Inferior parietal cortex (tissue), 1 donor: ENCODE measurements around the gene PRKD1.
A peak's percentile ranks its signal among the peaks of the same experiment; 100 is the strongest.
"Not testable (repeated sequence)": the region's sequence is repeated elsewhere in the genome, so short reads cannot be mapped to it uniquely, and the experiment has no call there.

ENCODE experiments used
- DNase-seq: peaks from one replicate; pipeline ENCODE4 v3.0.0-alpha.2; 2016; ENCODE audit errors: extremely low spot score

PRKD1 gene

DNA sequence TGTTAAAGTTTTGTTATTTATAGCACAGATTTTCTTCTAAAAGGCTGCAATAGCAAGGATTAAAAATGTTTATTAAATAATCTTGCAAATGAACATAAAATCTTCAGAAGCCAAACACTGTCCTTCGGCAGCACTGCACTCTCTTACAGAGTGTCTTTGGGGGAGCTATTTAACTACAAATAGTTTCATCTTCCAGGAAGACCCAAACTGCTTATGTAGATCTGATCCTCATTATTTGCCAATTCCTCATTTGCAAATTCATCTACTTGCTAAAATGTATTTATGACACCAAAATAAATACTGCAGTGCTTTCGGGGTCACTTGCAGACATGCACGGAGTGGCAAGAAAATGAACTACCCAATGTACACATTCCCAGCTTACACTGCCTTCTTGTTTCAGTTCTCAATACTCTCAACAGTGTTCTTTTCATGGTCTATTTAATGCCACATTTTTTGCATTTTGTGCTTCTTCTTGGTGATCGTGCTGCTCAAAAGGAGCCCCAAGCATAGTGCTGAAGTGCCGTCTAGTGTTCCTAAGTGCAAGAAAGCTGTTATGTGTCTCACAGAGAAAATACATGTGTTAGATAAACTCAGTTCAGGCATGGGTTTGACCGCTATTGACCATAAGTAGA lies 128.1 kb downstream of the PRKD1 start:
- DNase-seq: no peak

DNA sequence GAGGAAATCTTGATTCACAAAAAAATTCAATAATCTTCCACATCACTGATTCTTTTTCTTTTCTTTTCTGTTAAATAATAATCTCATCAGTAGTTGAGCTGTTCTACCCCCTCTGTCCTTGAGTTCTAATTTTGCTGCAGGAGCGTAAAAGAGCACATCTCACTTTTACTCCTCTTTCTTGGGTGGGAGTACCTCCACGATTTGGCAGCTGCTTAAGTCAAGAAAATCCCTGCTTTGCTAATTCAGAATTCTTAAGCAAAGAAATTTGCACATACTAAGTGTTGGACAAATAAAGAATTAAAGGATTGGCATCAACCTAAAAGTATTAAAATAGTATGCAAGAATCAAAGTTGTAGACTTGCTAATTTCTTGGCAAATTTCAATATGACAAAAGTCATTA lies 128.8 kb downstream of the PRKD1 start:
- DNase-seq: no peak

DNA sequence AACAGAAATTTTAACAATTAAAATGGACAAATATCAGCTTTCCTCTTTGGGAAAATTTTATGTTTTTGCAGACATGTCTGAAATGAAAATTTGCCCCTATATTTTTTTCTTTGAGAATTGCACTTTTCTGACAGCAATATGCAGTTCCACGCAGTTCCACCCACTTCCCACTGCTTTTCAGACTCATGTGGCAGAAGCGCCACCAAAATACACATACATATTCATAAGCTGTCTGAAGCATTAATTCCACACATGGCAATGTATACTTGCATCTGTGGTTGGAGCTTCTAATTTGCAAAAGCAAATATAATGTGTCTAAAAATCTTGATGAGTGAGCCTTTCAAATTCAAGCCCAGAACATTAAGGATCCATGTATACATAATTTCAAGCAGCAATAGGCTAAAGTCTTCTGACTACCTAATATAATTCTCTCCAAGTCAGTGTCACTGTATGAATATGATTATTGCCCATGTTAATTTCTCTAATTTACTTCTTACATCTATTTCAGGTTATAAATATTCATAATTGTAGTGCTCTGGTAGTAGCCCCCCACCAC lies 129.5 kb downstream of the PRKD1 start:
- no peak for DNase-seq

DNA sequence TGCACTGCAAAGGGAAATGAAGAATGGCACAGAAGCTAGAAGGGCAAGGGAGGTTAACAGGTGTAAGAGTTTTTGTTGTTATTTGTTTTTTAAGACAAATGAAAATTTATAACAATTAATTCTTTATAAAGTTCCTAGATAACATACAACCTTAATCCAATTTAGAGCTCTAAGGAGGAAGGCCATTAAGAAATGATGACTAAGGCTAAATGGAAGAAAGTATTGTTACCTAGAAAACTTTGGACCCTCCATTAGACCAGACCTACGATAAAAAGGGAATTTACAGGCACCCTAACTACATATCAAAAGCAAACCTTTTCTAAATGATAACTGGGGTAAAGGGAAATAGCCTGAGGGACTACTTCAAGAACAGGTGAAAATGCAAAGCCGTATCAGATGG lies 130.8 kb downstream of the PRKD1 start:
- no peak for DNase-seq

DNA sequence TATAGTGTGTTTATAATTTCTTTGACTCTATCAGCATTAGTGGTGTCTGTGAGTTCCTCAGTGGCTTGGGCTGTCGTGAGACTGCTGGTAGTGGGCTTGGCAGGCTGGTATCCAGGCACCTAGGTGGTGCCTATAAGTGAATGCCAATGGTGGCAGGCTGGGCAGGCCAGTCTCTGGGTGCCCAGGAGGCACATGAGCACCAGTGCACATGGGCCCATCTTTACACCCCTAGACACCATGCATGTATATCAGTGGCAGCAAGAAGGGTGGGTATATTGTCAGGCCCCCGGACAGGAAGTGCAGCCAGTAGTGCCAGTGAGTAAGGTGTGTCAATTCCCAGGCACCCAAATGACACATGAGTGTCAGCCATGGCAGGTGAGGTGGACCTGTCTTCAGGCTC lies 138.2 kb downstream of the PRKD1 start:
- no peak for DNase-seq

DNA sequence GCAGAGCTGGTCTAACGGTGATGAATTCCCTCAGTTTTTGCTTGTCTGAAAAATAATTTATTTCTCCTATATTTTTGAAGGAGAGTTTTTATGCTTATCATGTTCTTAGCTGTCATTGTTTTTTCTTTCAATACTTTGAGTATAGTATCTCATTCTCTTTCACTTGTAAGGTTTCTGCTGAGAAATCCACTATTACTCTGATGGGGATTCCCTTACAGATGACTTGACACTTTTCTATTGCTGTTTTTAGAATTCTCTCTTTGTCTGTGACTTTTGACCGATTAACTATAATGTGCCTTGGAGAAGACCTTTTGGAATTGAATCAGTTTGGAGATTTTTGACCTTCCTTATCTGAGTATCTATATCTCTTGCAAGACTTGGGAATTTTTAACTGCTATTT lies 139.6 kb downstream of the PRKD1 start:
- no peak for DNase-seq

DNA sequence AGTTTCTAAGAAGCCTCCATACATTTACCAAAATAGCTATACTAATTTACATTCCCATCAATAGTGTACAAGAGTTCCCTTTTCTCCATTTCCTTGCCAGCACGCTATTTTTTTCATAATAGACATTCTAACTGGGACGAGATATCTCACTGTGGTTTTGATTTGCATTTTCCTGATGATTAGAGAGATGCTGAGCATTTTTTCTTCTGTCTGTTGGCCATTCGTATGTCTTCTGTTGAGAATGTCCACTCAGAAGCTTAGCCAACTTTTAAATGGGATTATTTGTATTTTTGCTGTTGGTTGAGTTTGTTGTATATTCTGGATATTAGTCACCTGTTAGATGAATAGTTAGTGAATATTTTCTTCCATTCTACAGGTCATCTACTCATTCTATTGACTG lies 144.1 kb downstream of the PRKD1 start:
- DNase-seq: no peak

DNA sequence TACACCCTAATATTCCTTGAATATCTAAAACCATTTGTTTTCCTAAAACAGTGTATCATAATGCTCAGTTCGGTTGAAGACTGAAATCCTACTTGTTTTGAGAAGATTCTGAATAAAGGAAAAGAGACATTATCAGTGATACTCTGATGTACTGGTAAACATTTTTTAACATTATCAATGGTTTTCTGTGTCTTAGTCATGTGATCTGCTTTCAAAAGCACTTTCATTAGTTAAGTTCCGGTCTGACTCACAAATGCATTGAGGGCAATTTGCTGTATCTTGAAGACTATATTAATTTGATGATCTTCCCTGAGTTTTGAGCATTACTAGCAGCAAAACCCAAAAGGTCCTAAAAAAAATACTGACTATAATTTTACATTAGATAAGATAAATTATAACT lies 145.6 kb downstream of the PRKD1 start:
- no peak for DNase-seq

DNA sequence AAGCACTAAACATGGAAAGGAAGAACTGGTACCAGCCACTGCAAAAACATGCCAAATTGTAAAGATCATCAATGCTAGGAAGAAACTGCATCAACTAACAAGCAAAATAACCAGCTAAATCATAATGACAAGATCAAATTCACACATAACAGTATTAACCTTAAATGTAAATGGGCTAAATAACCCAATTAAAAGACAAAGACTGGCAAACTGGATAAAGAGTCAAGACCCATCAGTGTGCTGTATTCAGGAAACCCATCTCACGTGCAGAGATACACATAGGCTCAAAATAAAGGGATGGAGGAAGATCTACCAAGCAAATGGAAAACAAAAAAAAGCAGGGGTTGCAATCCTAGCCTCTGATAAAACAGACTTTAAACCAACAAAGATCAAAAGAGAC lies 150.5 kb downstream of the PRKD1 start:
- not testable (repeated sequence) for DNase-seq

DNA sequence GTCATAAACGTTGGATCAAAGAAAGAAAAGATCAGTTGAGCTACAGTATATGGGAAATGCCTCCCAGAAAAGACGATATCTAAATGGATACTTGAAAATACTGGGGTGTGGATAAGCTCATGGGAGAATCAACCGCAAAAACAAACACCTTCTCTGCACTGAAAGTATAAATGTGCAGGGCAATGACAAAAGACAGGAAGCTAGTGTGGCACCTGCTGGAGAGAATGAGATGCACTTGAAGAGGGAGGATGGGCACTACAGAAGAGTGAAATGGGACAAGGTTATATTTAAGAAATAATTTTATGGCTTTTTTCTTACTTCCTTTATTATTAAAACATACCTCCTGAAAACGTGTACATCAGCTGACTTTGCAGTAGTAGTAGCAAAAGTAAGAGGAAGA lies 153.7 kb downstream of the PRKD1 start:
- DNase-seq: no peak

DNA sequence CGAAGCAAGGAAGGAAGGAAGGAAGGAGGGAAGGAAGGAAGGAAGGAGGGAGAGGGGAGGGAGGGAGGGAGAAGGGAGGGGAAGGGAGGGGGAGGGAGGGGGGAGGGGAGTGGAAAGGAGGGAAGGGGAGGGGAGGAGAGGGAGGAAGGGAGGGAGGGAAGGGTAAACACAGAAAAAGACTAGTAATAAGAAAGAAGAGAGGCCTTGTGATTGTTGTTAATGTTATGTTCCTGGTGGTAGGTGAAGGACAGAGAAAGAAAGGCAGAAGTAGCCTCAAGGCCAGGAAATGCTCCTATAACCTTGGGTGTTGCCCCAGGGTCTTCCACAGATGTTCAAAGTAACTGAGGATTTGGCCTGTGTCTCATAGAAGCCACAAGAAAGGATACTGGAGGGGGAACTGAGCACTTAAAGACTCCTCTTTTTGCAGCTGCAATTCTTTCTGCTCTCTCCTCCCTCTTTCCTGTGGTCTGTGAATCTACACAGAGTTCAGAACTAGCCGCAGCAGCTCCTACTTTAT lies 164.2 kb downstream of the PRKD1 start:
- DNase-seq: no peak

DNA sequence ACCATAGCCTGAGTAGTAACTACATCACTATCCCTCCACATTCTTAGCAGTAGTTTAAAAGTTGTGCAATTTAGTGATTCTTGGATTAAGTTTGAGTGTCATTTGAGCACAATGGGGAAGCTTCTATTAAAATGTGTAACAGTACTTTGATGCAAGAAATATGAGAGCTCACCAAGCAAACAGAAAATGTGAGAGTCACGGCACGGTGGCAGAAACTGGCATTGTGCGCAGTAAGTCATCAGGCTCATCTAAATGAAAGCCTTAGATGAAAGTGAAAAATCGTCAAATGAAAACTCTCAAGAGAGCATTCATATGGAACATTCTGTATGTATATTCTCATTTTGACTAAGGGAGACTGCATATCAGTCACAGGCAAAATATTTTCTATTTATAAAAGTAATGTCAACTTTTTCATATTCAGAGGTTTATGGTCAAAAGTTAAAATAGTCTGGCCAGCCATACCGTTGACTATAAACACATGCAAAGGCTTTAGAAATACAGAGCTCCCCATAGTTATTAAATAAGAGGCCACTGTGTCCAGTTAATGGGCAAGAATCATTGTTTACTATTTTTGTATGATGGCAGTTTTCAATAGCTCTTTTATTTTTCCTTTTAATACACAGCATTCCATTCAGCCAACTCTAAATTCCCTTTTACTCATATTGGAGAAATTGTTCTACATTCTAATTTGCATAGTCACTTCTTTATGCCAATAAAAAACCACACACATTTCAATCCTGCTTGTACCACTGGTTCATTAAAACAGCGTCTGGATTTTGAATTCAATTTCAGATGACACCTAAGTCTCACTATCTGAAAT lies 167.9 kb downstream of the PRKD1 start:
- peak; percentile 48 for DNase-seq

DNA sequence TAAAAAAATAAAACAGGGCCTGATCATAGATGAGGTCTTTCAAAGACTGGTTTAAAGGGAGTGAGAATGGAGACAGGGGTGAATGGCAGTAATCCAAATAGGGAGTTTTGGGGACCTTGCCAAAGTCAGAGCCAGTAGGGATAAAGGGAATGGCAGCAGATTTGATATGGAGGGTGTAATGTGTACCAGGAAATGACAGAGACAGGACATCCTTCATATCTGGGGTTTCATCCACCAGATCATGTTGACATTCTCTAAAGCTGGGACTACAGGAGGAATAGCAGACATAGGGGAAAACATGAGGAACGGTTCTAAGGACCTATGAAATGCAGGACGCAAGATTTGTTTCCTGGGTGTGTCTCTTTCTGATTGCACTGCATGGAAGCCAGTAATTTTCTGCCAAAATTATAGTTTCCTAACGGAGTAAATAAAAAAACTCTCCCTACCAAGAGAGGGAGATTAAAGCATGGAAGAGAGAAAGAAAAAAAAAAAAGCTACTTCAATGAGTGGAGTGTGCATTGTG lies 169.9 kb downstream of the PRKD1 start:
- no peak for DNase-seq

DNA sequence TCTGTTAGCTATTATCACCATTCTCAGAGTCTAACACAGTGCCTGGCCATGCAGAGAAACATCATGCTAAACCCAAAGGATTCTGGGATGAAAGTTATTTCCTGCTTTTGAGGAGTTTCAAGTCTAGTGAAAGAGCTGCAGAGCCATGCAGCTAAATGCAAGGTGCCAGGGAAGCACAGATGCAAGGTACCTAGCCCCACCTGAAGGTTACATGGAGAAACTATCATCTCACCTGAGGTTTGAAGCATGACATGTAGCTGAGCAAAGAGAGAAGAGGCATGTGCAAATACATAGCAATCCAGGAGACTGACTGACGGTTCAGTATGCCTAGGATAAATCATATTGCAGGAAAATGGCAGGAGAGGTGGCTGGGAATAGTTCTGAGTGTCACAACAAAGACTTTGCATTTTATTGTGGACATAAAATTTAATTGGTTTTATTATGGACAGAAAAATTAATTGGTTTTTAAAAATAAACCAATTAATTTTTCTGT lies 170.4 kb downstream of the PRKD1 start:
- DNase-seq: no peak

DNA sequence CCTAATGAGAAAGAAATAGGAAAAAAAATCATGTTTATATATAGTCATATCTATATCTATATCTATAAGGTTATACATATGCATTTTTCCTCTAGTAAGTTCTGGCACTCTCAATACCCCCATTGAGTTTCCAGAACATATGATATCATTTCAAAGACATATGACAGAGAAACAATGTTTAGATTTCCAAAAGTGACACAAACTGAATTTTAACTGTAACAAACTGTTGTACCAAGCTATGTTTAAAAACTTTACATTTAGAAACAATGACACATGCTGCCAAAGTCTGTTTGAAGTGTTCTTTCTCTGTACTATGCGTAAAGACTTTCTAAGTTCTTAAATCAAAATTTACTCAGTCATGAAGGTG lies 171.6 kb downstream of the PRKD1 start:
- DNase-seq: no peak

DNA sequence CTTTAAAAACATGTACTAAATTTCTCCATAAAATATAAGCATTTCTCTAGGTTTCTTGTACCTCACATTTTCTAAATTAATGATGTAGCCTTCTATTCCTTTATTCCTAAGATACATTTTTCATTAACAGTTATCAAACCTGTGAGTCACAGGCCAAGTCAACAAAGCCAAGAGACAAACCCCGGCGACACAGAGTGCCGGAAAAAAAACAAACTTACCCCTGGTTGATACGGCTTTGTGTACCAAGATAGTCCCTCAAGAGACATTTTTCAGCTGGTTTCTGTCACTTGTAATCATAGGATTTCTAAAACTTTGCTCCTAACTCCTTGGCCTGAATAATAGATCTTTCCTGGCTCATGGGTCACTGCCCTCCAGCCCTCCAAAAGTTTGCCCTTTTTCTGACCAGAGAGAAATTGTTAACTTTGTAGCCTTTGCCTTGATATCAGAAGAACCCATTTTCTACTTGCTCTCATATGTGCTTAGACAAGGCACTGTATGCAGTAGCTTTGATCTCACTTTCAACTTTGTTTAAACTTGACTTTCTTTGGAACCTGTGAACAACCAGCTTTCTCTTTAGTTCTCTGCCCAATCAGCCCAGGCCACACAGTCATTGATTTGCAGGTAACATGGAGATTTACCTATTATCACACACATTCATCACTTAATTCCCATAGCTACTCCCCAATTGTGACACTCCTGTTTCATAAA lies 172.2 kb downstream of the PRKD1 start:
- DNase-seq: no peak

DNA sequence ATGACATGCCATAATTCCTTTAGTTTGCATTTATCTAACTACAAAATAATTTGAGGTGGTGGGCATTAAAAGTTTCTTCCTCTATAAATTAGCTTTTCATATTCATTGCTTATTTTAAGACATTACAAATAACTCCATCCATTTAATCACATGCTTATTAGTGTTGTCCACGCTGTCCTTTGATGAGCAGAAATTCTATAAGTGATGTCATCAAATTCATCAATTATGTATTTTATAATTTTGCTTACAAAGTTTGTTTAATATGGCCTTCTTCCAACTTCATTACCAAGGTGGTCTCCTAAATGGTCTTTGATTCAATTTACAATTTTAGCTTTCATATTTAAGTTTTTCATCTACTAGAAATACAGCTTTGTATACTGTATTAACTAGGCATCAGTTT lies 173.5 kb downstream of the PRKD1 start:
- no peak for DNase-seq

DNA sequence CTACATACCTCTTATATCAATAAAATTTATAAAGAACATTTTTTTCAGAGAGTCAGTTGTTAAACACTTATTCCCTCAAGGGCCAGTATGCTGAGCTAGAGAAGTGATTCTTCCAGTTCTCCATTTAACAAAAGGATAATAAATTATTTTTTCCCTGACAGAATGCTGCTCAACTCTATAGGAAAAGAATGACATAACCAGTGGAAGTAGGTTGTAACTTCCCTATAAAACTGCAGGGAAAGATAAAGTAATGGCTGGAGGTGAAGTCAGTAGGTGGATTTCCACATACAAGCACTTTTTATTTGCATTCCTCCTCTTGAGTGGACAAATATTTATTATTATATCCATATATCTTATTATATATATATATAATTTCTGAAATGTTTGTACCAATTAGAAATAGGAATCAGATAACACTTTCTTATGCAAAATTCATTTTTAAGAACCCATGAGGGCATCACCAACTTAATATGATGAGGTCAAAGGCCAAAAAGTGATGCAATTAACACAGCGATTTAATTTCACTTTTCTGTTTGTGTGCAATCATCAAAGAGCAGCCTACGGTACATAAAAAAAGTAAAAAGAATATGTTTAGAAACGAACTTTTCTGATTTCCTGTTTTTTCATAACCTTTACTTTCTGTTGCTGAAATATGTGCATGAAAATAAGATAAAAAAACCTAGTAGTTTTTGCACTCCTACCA lies 175.3 kb downstream of the PRKD1 start:
- DNase-seq: no peak

DNA sequence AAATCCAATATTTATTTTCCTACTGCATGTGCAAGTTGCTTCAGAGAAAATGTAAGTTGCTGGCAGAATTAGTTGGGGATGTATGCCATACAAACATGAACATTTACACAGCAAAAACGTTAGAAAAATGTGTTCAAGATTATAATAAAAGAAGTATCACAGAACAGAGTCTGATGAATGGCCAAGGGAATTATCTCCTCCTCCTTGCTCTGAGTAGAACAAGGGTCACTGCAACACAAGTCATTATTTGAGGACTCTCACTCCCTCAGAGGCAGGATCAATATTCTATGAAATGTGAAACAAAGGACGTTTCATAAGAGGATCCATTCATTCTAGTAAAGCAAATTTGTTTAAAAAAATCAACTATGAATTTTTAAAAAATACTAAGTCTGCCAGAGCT lies 177.8 kb downstream of the PRKD1 start:
- no peak for DNase-seq

DNA sequence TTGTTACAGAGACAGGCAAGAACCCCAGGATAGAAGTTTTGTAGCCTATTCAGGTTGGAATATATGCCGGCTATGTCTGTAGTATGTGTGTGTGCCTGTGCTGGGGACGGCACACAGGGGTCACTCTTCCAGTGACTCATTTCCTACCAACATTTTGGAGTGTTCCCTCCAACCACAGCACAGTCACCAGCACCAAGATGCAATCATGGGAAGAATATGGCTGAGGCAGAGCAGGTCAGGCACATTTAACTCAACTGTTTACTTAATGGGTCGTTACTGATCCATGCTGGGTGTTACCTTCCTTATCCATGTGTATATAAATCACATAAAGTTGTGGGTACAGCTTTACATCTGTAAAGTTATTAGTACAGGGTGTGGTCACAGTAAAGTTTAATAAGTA lies 178.3 kb downstream of the PRKD1 start:
- DNase-seq: no peak

DNA sequence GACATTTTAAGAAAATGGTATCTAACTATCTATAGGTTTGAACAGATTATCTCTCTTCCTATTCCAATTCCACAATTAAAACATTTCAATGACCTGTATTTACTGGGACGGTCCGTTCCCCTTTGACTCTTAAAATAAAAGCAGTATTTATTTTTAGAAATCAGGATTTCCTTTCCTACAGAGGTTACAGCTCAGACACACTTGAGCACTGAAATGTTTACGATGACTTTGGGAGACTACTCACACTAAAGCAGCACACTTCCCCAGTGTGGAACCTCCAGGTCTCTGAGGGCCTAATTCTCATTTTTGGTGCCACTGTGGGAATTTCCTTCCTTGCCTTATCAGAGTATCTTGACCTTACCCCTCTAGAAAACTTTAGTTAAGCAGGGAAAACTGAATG lies 181.8 kb downstream of the PRKD1 start:
- no peak for DNase-seq
